Measurements from ENCODE around the gene PBX3. TPM values are rescaled to one million over a fixed set of nuclear protein-coding genes. Genes with fewer than 3 reads are reported as not detected.

The PBX3 gene
- total and polyA plus RNA-seq, 12 donors, result 14.5 to 79.6 (median 56.3) TPM

DNA sequence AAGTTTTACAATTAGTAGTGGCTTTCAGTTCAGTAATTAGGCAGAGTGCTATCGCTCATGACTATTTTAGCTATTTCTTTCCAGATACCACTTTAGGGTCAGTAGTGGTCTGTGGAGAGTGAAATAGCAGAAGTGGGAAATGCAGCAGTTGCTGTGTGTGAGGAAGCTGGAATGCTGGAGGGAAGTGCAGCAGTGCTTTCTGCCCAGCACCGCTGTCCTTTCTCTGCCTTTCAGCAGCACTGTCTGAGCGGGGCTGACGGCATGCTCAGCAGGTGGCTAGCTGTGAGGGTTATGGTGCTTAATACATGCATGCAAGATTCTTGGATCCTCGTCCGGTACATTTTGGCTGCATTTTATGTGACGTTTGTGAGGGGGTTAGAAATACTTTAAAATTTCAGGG lies 213.9 kb downstream of the PBX3 start:
- TF ChIP-seq CTCF (IDR thresholded peaks at IDR 0.05), result no peak
- Histone ChIP-seq H3K4me1 (no peaks in the 10 kb centered on the region), H3K4me3 (no peak overlapping the region), H3K27me3 (no peaks in the 10 kb centered on the region), H3K36me3 (peaks cover 0 to 56% (median 22%) of the 10 kb centered on the region in 9 donors), H3K27ac (no peak overlapping the region), H3K9me3 (no peaks in the 10 kb centered on the region)
- intact Hi-C loops (cut with DNase I), result no loop called here
- peak in 1 of 8 donors; percentile 38 for ATAC-seq
- DNase-seq, result no peak
- 80 to 83% methylated on average over 7 of the region's 7 CpGs for WGBS, 2 donors

DNA sequence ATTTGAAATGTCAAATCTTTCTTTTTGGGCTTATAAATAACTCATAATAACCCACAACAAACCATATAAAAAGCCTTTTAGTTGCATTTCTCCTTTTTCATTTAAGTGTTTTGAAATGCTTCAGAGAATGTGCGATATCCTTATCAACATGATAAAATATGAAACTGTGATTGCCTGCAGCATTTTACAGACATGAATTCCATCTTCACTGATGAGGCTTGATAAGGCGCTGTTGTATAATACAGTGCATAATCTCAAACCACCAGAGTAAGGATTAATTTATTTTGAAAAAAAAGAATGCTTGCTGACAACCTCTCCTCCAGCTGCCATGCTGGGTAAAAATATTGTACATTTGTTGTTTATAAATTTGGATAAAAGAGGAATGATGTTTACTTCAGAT lies 216.8 kb downstream of the PBX3 start:
- no peak for TF ChIP-seq CTCF (IDR thresholded peaks at IDR 0.05)
- 85 to 87% methylated on average over 2 of the region's 2 CpGs for WGBS, 2 donors
- Histone ChIP-seq H3K36me3 (peaks cover 0 to 77% (median 30%) of the 10 kb centered on the region in 9 donors), H3K9me3 (no peaks in the 10 kb centered on the region), H3K4me3 (no peak overlapping the region), H3K4me1 (no peaks in the 10 kb centered on the region), H3K27ac (no peak overlapping the region), H3K27me3 (no peaks in the 10 kb centered on the region)
- intact Hi-C loops (cut with DNase I), result loop anchor here in 1 of 10 donors (2.0 kb wide), 1 partner anchor 65 kb away; no protein-coding TSS in a partner anchor
- DNase-seq (no peak), ATAC-seq (no peak)

DNA sequence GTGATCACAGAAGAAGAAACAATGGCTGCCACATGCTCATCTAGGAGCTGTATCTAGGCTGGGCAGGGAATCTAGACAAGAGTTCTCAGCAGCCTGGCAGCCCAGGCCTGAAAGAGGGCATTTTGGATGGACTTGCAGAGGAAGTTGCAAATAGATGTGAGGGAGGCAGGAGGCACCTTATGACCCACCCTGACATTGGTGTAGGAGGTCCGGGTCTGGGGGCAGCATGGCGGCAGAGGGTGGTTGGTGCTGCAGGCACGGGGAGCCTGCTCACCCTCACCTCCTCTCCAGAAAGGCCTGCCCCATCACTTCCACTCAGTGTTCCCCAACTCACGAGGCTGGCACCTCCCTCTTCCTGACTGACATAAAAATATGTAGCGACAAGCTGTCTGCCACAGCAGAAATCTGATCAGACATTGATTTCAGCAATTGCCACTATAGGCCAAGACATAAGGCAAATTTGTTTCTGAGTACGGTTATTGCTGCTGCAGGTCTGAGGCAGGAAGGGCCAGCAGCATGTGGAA lies 217.6 kb downstream of the PBX3 start:
- Histone ChIP-seq H3K4me1 (no peaks in the 10 kb centered on the region), H3K27ac (no peak overlapping the region), H3K4me3 (no peak overlapping the region), H3K36me3 (peaks cover 0 to 77% (median 30%) of the 10 kb centered on the region in 9 donors), H3K27me3 (no peaks in the 10 kb centered on the region), H3K9me3 (no peaks in the 10 kb centered on the region)
- ATAC-seq (no peak), DNase-seq (no peak)
- no peak for TF ChIP-seq CTCF (IDR thresholded peaks at IDR 0.05)
- 90 to 94% methylated on average over 6 of the region's 6 CpGs for WGBS, 2 donors
- intact Hi-C loops (cut with DNase I), result no loop called here

DNA sequence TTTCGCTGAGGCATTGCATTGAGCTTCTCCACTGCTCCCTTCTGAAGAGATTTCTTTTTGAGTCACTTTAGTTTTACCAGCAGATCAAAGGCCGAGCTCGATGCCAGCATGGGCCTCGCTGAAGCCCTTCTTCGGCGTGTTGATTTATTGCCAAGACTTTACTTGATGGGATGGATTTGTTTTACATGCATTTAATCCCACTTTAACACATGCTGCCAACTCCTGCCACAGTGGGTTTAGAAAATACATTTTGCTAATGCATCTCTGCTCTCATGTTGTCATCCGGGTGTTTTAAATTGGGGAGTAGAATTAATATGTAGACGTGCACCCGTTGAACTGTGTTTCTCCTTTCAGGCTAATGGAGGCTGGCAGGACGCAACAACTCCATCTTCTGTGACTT lies 218.3 kb downstream of the PBX3 start:
- no peaks in the 10 kb centered on the region for H3K4me1 ChIP-seq
- no peaks in the 10 kb centered on the region for H3K9me3 ChIP-seq
- no peaks in the 10 kb centered on the region for H3K27me3 ChIP-seq
- intact Hi-C loops (cut with DNase I), result no loop called here
- H3K27ac ChIP-seq, result no peak overlapping the region
- TF ChIP-seq CTCF (IDR thresholded peaks at IDR 0.05), result no peak
- no peak for DNase-seq
- peaks cover 0 to 76% (median 30%) of the 10 kb centered on the region in 9 donors for H3K36me3 ChIP-seq
- WGBS, 2 donors, result 95 to 96% methylated on average over 10 of the region's 10 CpGs
- H3K4me3 ChIP-seq, result no peak overlapping the region
- ATAC-seq, result no peak

Data from heart right ventricle (tissue), 16 donors.